Smooth muscle cell (in vitro differentiated cells): ENCODE measurements around the gene HOXA6. TPM values are rescaled to one million over a fixed set of nuclear protein-coding genes. Genes with fewer than 3 reads are reported as not detected.

Experiments used
- DNase-seq: peaks from one replicate; lab custom pipeline; 2025; ENCODE audit not compliant: unreplicated experiment; lab: John Stamatoyannopoulos, UW
- H2AFZ ChIP-seq: fragments of 200-600 bp; sonication (generic); 2 replicates; pipeline ENCODE4 v1.6.0; 2016; ENCODE audit warnings: antibody characterized with exemption, low read depth, mild to moderate bottlenecking
- H3F3A ChIP-seq: fragments of 200-600 bp; sonication (generic); 2 replicates; pipeline ENCODE4 v1.6.0; 2017; ENCODE audit warnings: antibody characterized with exemption, low read depth
- H3K27ac ChIP-seq: fragments of 200-600 bp; sonication (generic); 2 replicates; pipeline ENCODE4 v1.5.1; 2016; ENCODE audit warnings: low read depth, mild to moderate bottlenecking
- H3K27me3 ChIP-seq: fragments of 200-600 bp; sonication (generic); 2 replicates; pipeline ENCODE4 v1.6.1; 2016; ENCODE audit warnings: low read depth, mild to moderate bottlenecking
- H3K36me3 ChIP-seq: fragments of 200-600 bp; sonication (generic); 2 replicates; pipeline ENCODE4 v1.5.1; 2016; ENCODE audit warnings: low read depth
- H3K4me1 ChIP-seq: fragments of 200-600 bp; sonication (generic); 2 replicates; pipeline ENCODE4 v1.5.1; 2016; ENCODE audit warnings: low read depth
- H3K4me2 ChIP-seq: fragments of 200-600 bp; sonication (generic); 2 replicates; pipeline ENCODE4 v1.6.0; 2016; ENCODE audit warnings: mild to moderate bottlenecking
- H3K4me3 ChIP-seq: fragments of 200-600 bp; sonication (generic); 2 replicates; pipeline ENCODE4 v1.5.1; 2016; ENCODE audit warnings: mild to moderate bottlenecking
- H3K79me2 ChIP-seq: fragments of 200-600 bp; sonication (generic); 2 replicates; pipeline ENCODE4 v1.6.0; 2016; ENCODE audit warnings: low read depth, mild to moderate bottlenecking
- H3K9ac ChIP-seq: fragments of 200-600 bp; sonication (generic); 2 replicates; pipeline ENCODE4 v1.6.0; 2016; ENCODE audit warnings: low read depth
- H3K9me3 ChIP-seq: fragments of 200-600 bp; sonication (generic); replicated peaks from 2 replicates; pipeline ENCODE4 v1.5.1; 2016; ENCODE audit warnings: low read depth
- H4K20me1 ChIP-seq: fragments of 200-600 bp; sonication (generic); 2 replicates; pipeline ENCODE4 v1.6.0; 2016; ENCODE audit warnings: low read depth
- WGBS: methylation state at CpG from one replicate; pipeline ENCODE4 v1.1.7; 2016; ENCODE audit warnings: low lambda C conversion rate; 5-methylcytosine and 5-hydroxymethylcytosine counted together
- polyA plus RNA-seq: library from polyadenylated mRNA; unstranded; fragments of >200 nt; fragmentation: Nextera tagmentation; extraction: Ambion mirVana; gene quantifications from 2 replicates; pipeline ENCODE4 v1.2.1, GENCODE V29; 2016
- total RNA-seq: library from RNA; depleted of rRNA; stranded (reverse); fragments of >200 nt; gene quantifications from 2 replicates; pipeline ENCODE4 v1.2.3, GENCODE V29; 2014
- TF ChIP-seq, protein P1 (sequence below): fragments of 200-600 bp; sonication (generic); IDR thresholded peaks from 2 replicates; pipeline ENCODE4 v1.5.1; 2017; ENCODE audit warnings: borderline replicate concordance, mild to moderate bottlenecking, antibody characterized with exemption; ENCODE audit not compliant: insufficient read depth, poor library complexity, severe bottlenecking

The HOXA6 gene
- total and polyA plus RNA-seq, 2 experiments from 2014 or later, result 0.56 to 0.58 TPM

DNA sequence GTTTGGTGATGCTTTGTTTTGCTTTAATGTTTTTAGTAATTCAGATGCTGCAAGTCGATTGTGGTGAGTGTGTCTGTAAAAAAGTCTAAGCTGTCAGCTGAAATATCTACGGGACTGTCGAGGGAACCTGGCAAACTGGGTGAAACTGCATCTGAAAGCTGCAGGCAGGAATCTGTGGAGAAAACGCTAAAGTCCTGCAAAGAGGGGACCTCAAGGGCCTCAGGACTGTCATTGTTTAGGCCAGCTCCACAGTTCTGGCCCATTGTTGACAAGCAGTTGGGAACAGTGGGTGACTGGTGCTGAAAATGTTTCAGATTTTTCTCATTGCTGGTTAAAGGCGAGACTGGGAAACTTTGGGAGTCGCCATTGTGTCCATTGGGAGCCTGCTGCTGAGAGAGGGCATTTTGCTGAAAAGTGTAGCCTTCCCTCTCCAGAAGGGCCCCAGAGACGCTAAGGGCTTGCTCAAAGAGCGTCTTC, 46.8 kb downstream of the HOXA6 start:
- H3K27ac ChIP-seq, result no peak overlapping the region
- H3K9me3 ChIP-seq, result no peaks in the 10 kb centered on the region
- H3K27me3 ChIP-seq, result peaks cover 100% of the 10 kb centered on the region
- H2AFZ ChIP-seq, result no peak overlapping the region
- H3K4me2 ChIP-seq, result peak overlapping the region; percentile 49
- no peak for DNase-seq
- no peak overlapping the region for H3K9ac ChIP-seq
- no peak overlapping the region for H3K4me3 ChIP-seq
- WGBS, result 30% methylated on average over 8 of the region's 8 CpGs
- H3K79me2 ChIP-seq, result no peaks in the 10 kb centered on the region
- no peaks in the 10 kb centered on the region for H3K36me3 ChIP-seq
- peaks cover 11% of the 10 kb centered on the region for H3K4me1 ChIP-seq
- no peaks in the 10 kb centered on the region for H3F3A ChIP-seq
- peaks cover 24% of the 10 kb centered on the region for H4K20me1 ChIP-seq
- TF ChIP-seq, protein P1, sequence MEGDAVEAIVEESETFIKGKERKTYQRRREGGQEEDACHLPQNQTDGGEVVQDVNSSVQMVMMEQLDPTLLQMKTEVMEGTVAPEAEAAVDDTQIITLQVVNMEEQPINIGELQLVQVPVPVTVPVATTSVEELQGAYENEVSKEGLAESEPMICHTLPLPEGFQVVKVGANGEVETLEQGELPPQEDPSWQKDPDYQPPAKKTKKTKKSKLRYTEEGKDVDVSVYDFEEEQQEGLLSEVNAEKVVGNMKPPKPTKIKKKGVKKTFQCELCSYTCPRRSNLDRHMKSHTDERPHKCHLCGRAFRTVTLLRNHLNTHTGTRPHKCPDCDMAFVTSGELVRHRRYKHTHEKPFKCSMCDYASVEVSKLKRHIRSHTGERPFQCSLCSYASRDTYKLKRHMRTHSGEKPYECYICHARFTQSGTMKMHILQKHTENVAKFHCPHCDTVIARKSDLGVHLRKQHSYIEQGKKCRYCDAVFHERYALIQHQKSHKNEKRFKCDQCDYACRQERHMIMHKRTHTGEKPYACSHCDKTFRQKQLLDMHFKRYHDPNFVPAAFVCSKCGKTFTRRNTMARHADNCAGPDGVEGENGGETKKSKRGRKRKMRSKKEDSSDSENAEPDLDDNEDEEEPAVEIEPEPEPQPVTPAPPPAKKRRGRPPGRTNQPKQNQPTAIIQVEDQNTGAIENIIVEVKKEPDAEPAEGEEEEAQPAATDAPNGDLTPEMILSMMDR, result no peak

DNA sequence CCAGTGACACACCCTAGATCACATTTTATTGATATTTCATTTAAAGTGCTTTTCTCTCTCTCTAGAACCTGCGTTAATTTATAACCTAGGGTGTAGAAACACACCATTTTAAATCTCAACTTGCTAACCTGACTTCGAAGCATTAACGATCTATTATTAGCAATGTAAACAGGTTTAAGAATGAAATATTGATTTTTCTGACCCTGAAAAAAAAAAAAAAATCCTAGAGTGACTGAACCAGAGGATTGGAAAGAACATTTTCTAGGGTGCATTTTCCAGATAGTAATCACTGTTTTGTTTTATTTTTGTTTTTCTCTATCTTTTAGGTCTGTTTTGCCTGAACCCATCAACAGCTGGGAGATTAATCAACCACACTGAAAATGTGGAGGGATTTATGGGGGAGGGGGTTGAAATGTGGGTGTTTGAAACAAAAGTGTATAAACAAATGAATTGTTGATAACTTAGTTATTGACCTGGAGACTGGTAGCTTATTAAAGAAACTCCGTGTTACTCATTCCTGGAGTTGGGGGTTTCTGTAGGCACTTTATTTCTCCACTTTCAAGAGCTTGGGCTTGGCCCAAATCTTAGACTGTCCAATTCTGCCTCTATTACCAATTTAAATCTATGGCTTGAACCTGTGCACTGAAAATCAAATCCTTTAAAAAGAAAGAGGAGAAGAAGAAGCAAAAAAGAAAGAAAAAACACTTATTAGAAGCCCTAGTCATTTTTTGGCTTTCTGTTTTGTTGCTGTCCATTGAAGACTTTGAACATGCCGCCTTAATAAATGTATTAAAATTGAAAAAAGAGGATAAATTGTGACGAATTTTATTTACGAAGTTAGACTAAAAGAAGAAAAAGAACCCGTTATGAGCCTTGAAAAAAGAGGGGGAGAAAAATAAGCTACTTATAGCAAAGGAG, 47.9 kb downstream of the HOXA6 start:
- TF ChIP-seq, protein P1, result no peak
- Histone ChIP-seq H3F3A (no peaks in the 10 kb centered on the region), H3K9me3 (no peaks in the 10 kb centered on the region), H3K27me3 (peaks cover 100% of the 10 kb centered on the region), H3K36me3 (no peaks in the 10 kb centered on the region), H4K20me1 (peaks cover 23% of the 10 kb centered on the region), H3K9ac (no peak overlapping the region), H2AFZ (no peak overlapping the region), H3K4me3 (no peak overlapping the region), H3K4me1 (peaks cover 11% of the 10 kb centered on the region), H3K27ac (no peak overlapping the region), H3K79me2 (no peaks in the 10 kb centered on the region), H3K4me2 (no peak overlapping the region)
- 61% methylated on average over 8 of the region's 8 CpGs for WGBS
- no peak for DNase-seq

DNA sequence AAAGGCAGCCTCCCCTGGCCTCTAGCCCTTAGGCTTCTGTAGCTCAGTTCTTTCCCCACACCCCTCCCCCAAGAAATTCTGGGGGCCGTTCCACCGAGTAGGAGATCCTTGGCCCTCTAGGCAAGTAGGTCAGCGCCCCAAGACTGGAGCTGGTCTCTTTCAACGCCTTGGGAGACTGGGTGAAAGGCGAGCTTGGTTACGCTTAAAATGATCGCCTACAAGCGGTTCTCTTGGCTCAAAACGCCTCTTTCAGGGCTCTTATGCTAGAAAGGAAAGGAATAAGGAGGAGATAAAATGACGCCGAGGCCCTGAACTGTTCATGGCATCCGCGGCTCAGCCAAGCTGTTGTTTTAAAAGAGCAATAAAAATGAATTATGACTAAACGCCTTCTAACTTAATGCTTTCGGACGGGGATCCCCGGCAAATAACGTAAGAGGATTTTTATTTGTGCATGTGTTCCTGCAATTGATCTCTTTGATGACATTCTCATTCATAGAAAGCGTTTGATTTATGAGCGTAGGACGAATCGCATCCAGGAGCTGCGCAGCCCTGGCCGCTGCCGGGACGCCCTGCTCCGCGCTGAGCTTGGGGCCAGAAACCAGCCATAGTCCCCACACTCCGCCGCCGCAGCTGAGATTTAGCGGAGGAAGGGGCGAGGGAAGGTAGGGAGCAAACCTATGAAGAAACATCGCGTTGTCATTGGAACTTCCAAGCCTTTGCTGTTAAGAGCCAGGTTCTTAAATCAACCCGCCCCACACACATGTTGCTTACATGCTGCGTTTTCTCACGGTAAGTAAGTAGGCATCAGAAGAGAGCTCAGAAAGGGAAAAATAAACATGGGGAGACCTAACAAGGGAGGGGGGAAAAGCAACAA, 48.8 kb downstream of the HOXA6 start:
- Histone ChIP-seq H3F3A (no peaks in the 10 kb centered on the region), H3K9ac (no peak overlapping the region), H4K20me1 (peaks cover 23% of the 10 kb centered on the region), H2AFZ (no peak overlapping the region), H3K4me1 (peaks cover 11% of the 10 kb centered on the region), H3K9me3 (no peaks in the 10 kb centered on the region), H3K4me2 (peak overlapping the region; percentile 73), H3K27me3 (peaks cover 100% of the 10 kb centered on the region), H3K27ac (no peak overlapping the region), H3K79me2 (no peaks in the 10 kb centered on the region), H3K4me3 (peak overlapping the region; percentile 23), H3K36me3 (no peaks in the 10 kb centered on the region)
- TF ChIP-seq, protein P1, result no peak
- 5% methylated on average over 38 of the region's 38 CpGs for WGBS
- DNase-seq, result no peak
